Vagina (tissue), 2 donors: Measurements from ENCODE around the gene SERPINB1. TPM values are rescaled to one million over a fixed set of nuclear protein-coding genes. Genes with fewer than 3 reads are reported as not detected.
A peak's percentile ranks its signal among the peaks of the same experiment; 100 is the strongest.
"Not testable (repeated sequence)": the region's sequence is repeated elsewhere in the genome, so short reads cannot be mapped to it uniquely, and the experiment has no call there.

Source experiments
- DNase-seq, 2 donors: peaks; one replicate each; pipeline ENCODE4 v3.0.0-alpha.2; 2017; ENCODE audit errors: extremely low spot score in 2 of 2
- H3K27ac ChIP-seq: fragments of 200-600 bp; sonication (generic); one replicate; pipeline ENCODE4 v1.5.1; 2019
- H3K27me3 ChIP-seq: fragments of 200-600 bp; sonication (generic); one replicate; pipeline ENCODE4 v1.5.1; 2019
- H3K36me3 ChIP-seq, 2 donors: fragments of 200-600 bp; sonication (generic); one replicate each; pipeline ENCODE4 v1.5.1; 2017 to 2019
- H3K4me1 ChIP-seq: fragments of 200-600 bp; sonication (generic); one replicate; pipeline ENCODE4 v1.5.1; 2019
- H3K4me3 ChIP-seq, 2 donors: fragments of 200-600 bp; sonication (generic); 1 replicate in 1 of 2; 2 replicates in 1 of 2; pipeline ENCODE4 v1.5.1; 2016 to 2019
- H3K9me3 ChIP-seq: fragments of 200-600 bp; sonication (generic); one replicate; pipeline ENCODE4 v1.5.1; 2019
- POLR2A ChIP-seq, 2 donors: fragments of 450-650 bp; IDR thresholded peaks; one replicate each; pipeline ENCODE4 v1.6.1; 2017; ENCODE audit warnings: antibody characterized with exemption in 2 of 2, mild to moderate bottlenecking in 2 of 2, moderate library complexity in 2 of 2
- POLR2AphosphoS5 ChIP-seq, 2 donors: sonication (generic); formaldehyde crosslinking; IDR thresholded peaks; one replicate each; pipeline ENCODE4 v1.9.0; 2017; ENCODE audit warnings: antibody characterized with exemption in 2 of 2, mild to moderate bottlenecking in 2 of 2, low read depth in 1 of 2; ENCODE audit not compliant: insufficient read depth in 1 of 2
- intact Hi-C: fragments of 100-400 bp; cut with DNase I; formaldehyde crosslinking; loops from one replicate; pipeline ENCODE4 v1.15.1; 2023
- total RNA-seq: library from RNA; depleted of rRNA; stranded (reverse); fragments of >200 nt; gene quantifications from one replicate; pipeline ENCODE4 v1.2.3, GENCODE V29; 2016
- TF ChIP-seq, protein P1 (sequence below), 3 experiments: fragments of 450-650 bp in 2 of 3; fragments of 200-600 bp in 1 of 3; sonication (generic) in 1 of 3; IDR thresholded peaks; one replicate each; pipeline ENCODE4 v1.5.1; 2017 to 2019; ENCODE audit warnings: antibody characterized with exemption in 3 of 3, mild to moderate bottlenecking in 2 of 3, moderate library complexity in 2 of 3

The SERPINB1 gene
- total RNA-seq, 1 donor from 2014 or later: 38.1 TPM

DNA sequence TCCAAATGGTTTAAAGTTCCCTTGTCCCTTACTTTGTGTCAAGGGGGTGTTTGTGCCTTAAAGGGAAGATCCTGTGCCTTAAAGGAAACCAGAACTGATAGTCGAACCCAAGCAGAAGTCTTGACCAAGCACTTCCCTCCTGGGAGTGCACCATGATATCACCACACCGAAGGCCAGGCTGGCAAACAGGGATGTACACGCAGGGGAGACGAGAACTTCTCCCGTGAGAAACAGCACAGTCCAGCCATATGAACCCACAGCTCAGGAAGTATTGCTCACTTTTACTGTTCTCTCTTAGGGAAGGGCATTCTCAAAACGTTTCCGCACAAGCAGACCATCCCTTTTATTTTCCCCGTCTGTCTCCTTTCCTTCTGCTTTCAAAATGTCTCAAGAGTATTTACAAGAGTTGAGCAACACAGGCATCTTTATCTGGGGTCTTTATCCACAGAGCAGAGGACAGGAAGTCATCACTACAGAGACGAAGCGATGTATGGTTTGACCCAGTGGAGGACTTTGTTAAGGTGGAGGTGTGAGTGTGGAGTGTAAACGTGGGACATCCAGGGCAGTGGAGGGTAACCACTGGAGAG, 12.8 kb upstream of the SERPINB1 start:
- Histone ChIP-seq H3K4me1 (peaks cover 48% of the 10 kb centered on the region), H3K36me3 (no peaks in the 10 kb centered on the region), H3K9me3 (no peaks in the 10 kb centered on the region), H3K27me3 (no peaks in the 10 kb centered on the region), H3K27ac (peak overlapping the region; percentile 63), H3K4me3 (peak overlapping the region; percentile 35 to 41)
- TF ChIP-seq POLR2AphosphoS5 (IDR thresholded peaks at IDR 0.05; ENCODE audit: insufficient read depth in 1 of 2, low read depth in 1 of 2) (no peak), POLR2A (IDR thresholded peaks at IDR 0.05) (no peak)
- TF ChIP-seq, protein P1, sequence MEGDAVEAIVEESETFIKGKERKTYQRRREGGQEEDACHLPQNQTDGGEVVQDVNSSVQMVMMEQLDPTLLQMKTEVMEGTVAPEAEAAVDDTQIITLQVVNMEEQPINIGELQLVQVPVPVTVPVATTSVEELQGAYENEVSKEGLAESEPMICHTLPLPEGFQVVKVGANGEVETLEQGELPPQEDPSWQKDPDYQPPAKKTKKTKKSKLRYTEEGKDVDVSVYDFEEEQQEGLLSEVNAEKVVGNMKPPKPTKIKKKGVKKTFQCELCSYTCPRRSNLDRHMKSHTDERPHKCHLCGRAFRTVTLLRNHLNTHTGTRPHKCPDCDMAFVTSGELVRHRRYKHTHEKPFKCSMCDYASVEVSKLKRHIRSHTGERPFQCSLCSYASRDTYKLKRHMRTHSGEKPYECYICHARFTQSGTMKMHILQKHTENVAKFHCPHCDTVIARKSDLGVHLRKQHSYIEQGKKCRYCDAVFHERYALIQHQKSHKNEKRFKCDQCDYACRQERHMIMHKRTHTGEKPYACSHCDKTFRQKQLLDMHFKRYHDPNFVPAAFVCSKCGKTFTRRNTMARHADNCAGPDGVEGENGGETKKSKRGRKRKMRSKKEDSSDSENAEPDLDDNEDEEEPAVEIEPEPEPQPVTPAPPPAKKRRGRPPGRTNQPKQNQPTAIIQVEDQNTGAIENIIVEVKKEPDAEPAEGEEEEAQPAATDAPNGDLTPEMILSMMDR (IDR thresholded peaks at IDR 0.05): no peak
- intact Hi-C loops: loop anchor here (5.0 kb wide), 1 partner anchor 48 kb away; the partner anchor contains the start of gene SERPINB9
- no peak for DNase-seq

GRCh38 chr6:2853769-2854395, 12.2 kb upstream of the SERPINB1 start:
- TF ChIP-seq, protein P1 (IDR thresholded peaks at IDR 0.05): peak in 2 of 3 experiments; percentile 26 to 38
- peak in 1 of 2 donors; percentile 23 for TF ChIP-seq POLR2AphosphoS5 (IDR thresholded peaks at IDR 0.05; ENCODE audit: insufficient read depth in 1 of 2, low read depth in 1 of 2)
- TF ChIP-seq POLR2A (IDR thresholded peaks at IDR 0.05): no peak
- peak overlapping the region; percentile 35 to 41 for H3K4me3 ChIP-seq
- H3K36me3 ChIP-seq: no peaks in the 10 kb centered on the region
- no peaks in the 10 kb centered on the region for H3K27me3 ChIP-seq
- peak in 1 of 2 donors; percentile 87 for DNase-seq
- H3K27ac ChIP-seq: peak overlapping the region; percentile 63
- H3K4me1 ChIP-seq: peaks cover 45% of the 10 kb centered on the region
- no peaks in the 10 kb centered on the region for H3K9me3 ChIP-seq
- intact Hi-C loops: loop anchor here (5.0 kb wide), 1 partner anchor 48 kb away; the partner anchor contains the start of gene SERPINB9

DNA sequence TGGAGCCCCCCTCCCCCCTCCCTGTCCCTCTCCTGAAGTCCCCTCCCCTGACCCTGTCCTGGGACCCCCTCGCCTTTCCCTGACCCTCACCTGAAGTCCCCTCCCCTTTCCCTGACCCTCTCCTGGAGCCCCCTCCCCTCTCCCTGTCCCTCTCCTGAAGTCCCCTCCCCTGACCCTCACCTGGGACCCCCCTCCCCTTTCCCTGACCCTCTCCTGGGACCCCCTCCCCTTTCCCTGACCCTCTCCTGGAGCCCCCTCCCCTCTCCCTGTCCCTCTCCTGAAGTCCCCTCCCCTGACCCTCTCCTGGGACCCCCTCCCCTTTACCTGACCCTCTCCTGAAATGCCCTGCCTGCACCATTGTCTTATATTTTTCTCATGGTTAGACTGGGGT, 11.7 kb upstream of the SERPINB1 start:
- intact Hi-C loops: loop anchor here (5.0 kb wide), 1 partner anchor 49 kb away; the partner anchor contains the start of gene SERPINB9

GRCh38 chr6:2852921-2853322, 11.3 kb upstream of the SERPINB1 start:
- H3K4me1 ChIP-seq: peaks cover 37% of the 10 kb centered on the region
- H3K9me3 ChIP-seq: no peaks in the 10 kb centered on the region
- peak in 1 of 2 donors; percentile 82 for DNase-seq
- TF ChIP-seq POLR2AphosphoS5 (IDR thresholded peaks at IDR 0.05; ENCODE audit: insufficient read depth in 1 of 2, low read depth in 1 of 2) (no peak), POLR2A (IDR thresholded peaks at IDR 0.05) (no peak)
- TF ChIP-seq, protein P1 (IDR thresholded peaks at IDR 0.05): no peak
- no peaks in the 10 kb centered on the region for H3K27me3 ChIP-seq
- intact Hi-C loops: loop anchor here (5.0 kb wide), 1 partner anchor 49 kb away; the partner anchor contains the start of gene SERPINB9
- no peak overlapping the region for H3K4me3 ChIP-seq
- H3K27ac ChIP-seq: no peak overlapping the region
- H3K36me3 ChIP-seq: no peaks in the 10 kb centered on the region

More for the DNA sequence above, 11.7 kb upstream of the SERPINB1 start:
- H3K9me3 ChIP-seq, H3K36me3 ChIP-seq, DNase-seq, H3K27me3 ChIP-seq: not testable (repeated sequence)
- Histone ChIP-seq H3K27ac (peak overlapping the region; percentile 63), H3K4me3 (peak overlapping the region in 1 of 2 donors; percentile 41), H3K4me1 (peaks cover 40% of the 10 kb centered on the region)

DNA sequence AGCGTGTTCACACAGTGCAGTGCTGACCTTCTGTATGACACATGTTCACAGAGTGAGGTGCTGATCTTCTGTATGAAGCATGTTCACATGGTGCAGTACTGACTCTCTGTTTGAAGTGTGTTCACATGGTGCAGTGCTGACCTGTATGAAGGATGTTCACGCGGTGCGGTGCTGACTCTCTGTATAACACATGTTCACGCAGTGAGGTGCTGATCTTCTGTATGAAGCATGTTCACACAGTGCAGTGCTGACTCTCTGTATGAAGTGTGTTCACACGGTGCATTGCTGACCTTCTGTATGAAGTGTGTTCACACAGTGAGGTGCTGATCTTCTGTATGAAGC, 10.8 kb upstream of the SERPINB1 start:
- DNase-seq: no peak
- H3K27ac ChIP-seq: no peak overlapping the region
- no peaks in the 10 kb centered on the region for H3K9me3 ChIP-seq
- H3K4me1 ChIP-seq: peaks cover 33% of the 10 kb centered on the region
- no peak overlapping the region for H3K4me3 ChIP-seq
- intact Hi-C loops: loop anchor here (5.0 kb wide), 1 partner anchor 50 kb away; the partner anchor contains the start of gene SERPINB9
- TF ChIP-seq POLR2AphosphoS5 (IDR thresholded peaks at IDR 0.05; ENCODE audit: insufficient read depth in 1 of 2, low read depth in 1 of 2): no peak
- TF ChIP-seq, protein P1 (IDR thresholded peaks at IDR 0.05): no peak
- TF ChIP-seq POLR2A (IDR thresholded peaks at IDR 0.05): no peak
- H3K27me3 ChIP-seq: no peaks in the 10 kb centered on the region
- no peaks in the 10 kb centered on the region for H3K36me3 ChIP-seq
